Liver (tissue), 9 donors: Measurements from ENCODE around the gene ATP5F1B. TPM values are rescaled to one million over a fixed set of nuclear protein-coding genes. Genes with fewer than 3 reads are reported as not detected.

Experiments used
- DNase-seq: peaks from one replicate; pipeline ENCODE4 v3.0.0-alpha.2; 2017; ENCODE audit warnings: low spot score
- H3K27ac ChIP-seq, 2 donors: one replicate each; pipeline ENCODE4 v1.7.0; 2013; ENCODE audit warnings: inconsistent platforms in 2 of 2, low read length in 2 of 2, control low read depth in 1 of 2, low read depth in 1 of 2, mild to moderate bottlenecking in 1 of 2
- H3K27me3 ChIP-seq, 4 donors: one replicate each; pipeline versions ENCODE4 v1.6.1 to v1.7.0; 2013; ENCODE audit warnings: low read length in 3 of 4, inconsistent platforms in 1 of 4, mild to moderate bottlenecking in 1 of 4, moderate library complexity in 1 of 4; ENCODE audit not compliant: control insufficient read depth in 4 of 4, insufficient read depth in 4 of 4
- H3K36me3 ChIP-seq, 4 donors: one replicate each; pipeline versions ENCODE4 v1.6.1 to v1.7.0; 2013; ENCODE audit warnings: low read length in 3 of 4, mild to moderate bottlenecking in 3 of 4, low read depth in 1 of 4, moderate library complexity in 1 of 4; ENCODE audit not compliant: control insufficient read depth in 4 of 4, insufficient read depth in 3 of 4
- H3K4me1 ChIP-seq, 4 donors: one replicate each; pipeline versions ENCODE4 v1.6.1 to v1.7.0; 2013; ENCODE audit warnings: low read length in 3 of 4, mild to moderate bottlenecking in 3 of 4, moderate library complexity in 1 of 4; ENCODE audit not compliant: control insufficient read depth in 4 of 4, insufficient read depth in 4 of 4
- H3K4me3 ChIP-seq, 3 donors: one replicate each; pipeline versions ENCODE4 v1.6.1 to v1.7.0; 2013; ENCODE audit warnings: low read length in 3 of 3, control low read depth in 1 of 3, low read depth in 1 of 3, mild to moderate bottlenecking in 1 of 3
- H3K9ac ChIP-seq, 2 donors: one replicate each; pipeline ENCODE4 v1.7.0; 2013; ENCODE audit warnings: low read length in 2 of 2, mild to moderate bottlenecking in 2 of 2, moderate library complexity in 2 of 2, control low read depth in 1 of 2, low read depth in 1 of 2
- H3K9me3 ChIP-seq, 4 donors: one replicate each; pipeline versions ENCODE4 v1.6.1 to v1.7.0; 2013; ENCODE audit warnings: low read length in 3 of 4; ENCODE audit not compliant: control insufficient read depth in 4 of 4
- CTCF ChIP-seq: fragments of 150-350 bp; IDR thresholded peaks from 2 replicates; pipeline ENCODE4 v1.5.1; 2017; ENCODE audit warnings: improper control_type of control experiment, low read depth, low read length; ENCODE audit not compliant: missing input control
- EGR1 ChIP-seq, 2 donors: IDR thresholded peaks; 2 replicates each; pipeline ENCODE4 v1.6.1; 2016 to 2018; ENCODE audit warnings: antibody characterized with exemption in 2 of 2, low read depth in 2 of 2
- FOXA1 ChIP-seq: IDR thresholded peaks from 2 replicates; pipeline ENCODE4 v1.6.1; 2016; ENCODE audit warnings: antibody characterized with exemption
- FOXA2 ChIP-seq: IDR thresholded peaks from 2 replicates; pipeline ENCODE4 v1.6.1; 2016; ENCODE audit warnings: antibody characterized with exemption
- GABPA ChIP-seq, 2 donors: IDR thresholded peaks in 1 of 2; conservative IDR thresholded peaks in 1 of 2; 2 replicates each; pipeline ENCODE4 v1.6.1; 2016; ENCODE audit warnings: antibody characterized with exemption in 2 of 2, mild to moderate bottlenecking in 1 of 2, moderate library complexity in 1 of 2
- HNF4A ChIP-seq, 2 donors: conservative IDR thresholded peaks; 2 replicates each; pipeline ENCODE4 v1.6.1; 2016; ENCODE audit warnings: antibody characterized with exemption in 2 of 2, mild to moderate bottlenecking in 2 of 2
- JUND ChIP-seq, 2 donors: IDR thresholded peaks; 2 replicates each; pipeline ENCODE4 v1.6.1; 2016; ENCODE audit warnings: antibody characterized with exemption in 2 of 2
- MAX ChIP-seq: IDR thresholded peaks from 2 replicates; pipeline ENCODE4 v1.6.1; 2016; ENCODE audit warnings: antibody characterized with exemption
- NR2F2 ChIP-seq: IDR thresholded peaks from 2 replicates; pipeline ENCODE4 v1.6.1; 2016; ENCODE audit warnings: antibody characterized with exemption
- RAD21 ChIP-seq, 2 donors: IDR thresholded peaks; 2 replicates each; pipeline ENCODE4 v1.6.1; 2016; ENCODE audit warnings: antibody characterized with exemption in 2 of 2, mild to moderate bottlenecking in 2 of 2
- REST ChIP-seq: IDR thresholded peaks from 2 replicates; pipeline ENCODE4 v1.6.1; 2016; ENCODE audit warnings: antibody characterized with exemption, mild to moderate bottlenecking
- RXRA ChIP-seq, 2 donors: IDR thresholded peaks; 2 replicates each; pipeline ENCODE4 v1.6.1; 2017 to 2018; ENCODE audit warnings: antibody characterized with exemption in 2 of 2, mild to moderate bottlenecking in 1 of 2
- SP1 ChIP-seq: IDR thresholded peaks from 2 replicates; pipeline ENCODE4 v1.6.1; 2018; ENCODE audit warnings: antibody characterized with exemption, mild to moderate bottlenecking
- TAF1 ChIP-seq: conservative IDR thresholded peaks from 2 replicates; pipeline ENCODE4 v1.6.1; 2016; ENCODE audit warnings: antibody characterized with exemption, mild to moderate bottlenecking
- YY1 ChIP-seq: IDR thresholded peaks from 2 replicates; pipeline ENCODE4 v1.6.1; 2016; ENCODE audit warnings: antibody characterized with exemption, mild to moderate bottlenecking
- ZBTB33 ChIP-seq: IDR thresholded peaks from 2 replicates; pipeline ENCODE4 v1.6.1; 2016; ENCODE audit warnings: antibody characterized with exemption
- WGBS: extraction: QIAGEN DNeasy Blood & Tissue Kit; methylation state at CpG from one replicate; pipeline ENCODE4 v1.1.7; 2013; 5-methylcytosine and 5-hydroxymethylcytosine counted together
- polyA plus RNA-seq, 2 donors: library from polyadenylated mRNA; stranded (reverse) in 1 of 2; unstranded in 1 of 2; fragments of 200-250 nt in 1 of 2; fragments of >200 nt in 1 of 2; fragmentation: Nextera tagmentation in 1 of 2; extraction: Ambion mirVana in 1 of 2; gene quantifications; one replicate each; pipeline versions ENCODE4 v1.2.1 to v1.2.3, GENCODE V29; 2013 to 2015
- total RNA-seq, 2 donors: library from RNA; depleted of rRNA; stranded (reverse); fragments of >200 nt; gene quantifications; one replicate each; pipeline ENCODE4 v1.2.3, GENCODE V29; 2014
- donor health status: healthy.
- donor health status: healthy.
- donor health status: healthy.
- donor health status: healthy.
- donor health status: healthy.

ATP5F1B gene
- total and polyA plus RNA-seq, 4 donors, result 273 to 569 (median 438) TPM

- TF ChIP-seq HNF4A (conservative IDR thresholded peaks at IDR 0.05) (peak in 1 of 2 donors; percentile 2), TAF1 (peak; percentile 55), REST (peak; percentile 10), YY1 (peak; percentile 51), FOXA2 (no peak), JUND (IDR thresholded peaks at IDR 0.05) (peak in 1 of 2 donors; percentile 14), ZBTB33 (no peak), FOXA1 (peak; percentile 22), EGR1 (IDR thresholded peaks at IDR 0.05; ENCODE audit: low read depth in 2 of 2) (no peak), MAX (no peak), NR2F2 (no peak), RXRA (IDR thresholded peaks at IDR 0.05) (peak; percentile 41 to 56)
- Histone ChIP-seq H3K36me3 (peaks cover 10 to 26% (median 22%) of the 10 kb centered on the region in 4 donors), H3K4me3 (peak overlapping the region; percentile 76 to 81 (median 80)), H3K9me3 (no peaks in the 10 kb centered on the region), H3K9ac (peak overlapping the region; percentile 63 to 81), H3K27me3 (no peaks in the 10 kb centered on the region), H3K4me1 (peaks cover 11 to 63% (median 54%) of the 10 kb centered on the region in 4 donors), H3K27ac (peak overlapping the region; percentile 86 to 92)
- 2% methylated on average over 20 of the region's 20 CpGs for WGBS
- DNase-seq, result peak; percentile 92
These were observed 9.7 kb downstream of the ATP5F1B start for GRCh38 chr12:56635806-56636674.

- Histone ChIP-seq H3K27ac (peak overlapping the region; percentile 86 to 92), H3K9me3 (no peaks in the 10 kb centered on the region), H3K27me3 (no peaks in the 10 kb centered on the region), H3K4me3 (peak overlapping the region; percentile 76 to 81 (median 80)), H3K9ac (peak overlapping the region; percentile 52 to 63), H3K36me3 (peaks cover 10 to 22% (median 18%) of the 10 kb centered on the region in 4 donors), H3K4me1 (peaks cover 14 to 72% (median 61%) of the 10 kb centered on the region in 4 donors)
- peak; percentile 75 for DNase-seq
- WGBS, result 1% methylated on average over 47 of the region's 47 CpGs
- TF ChIP-seq RXRA (IDR thresholded peaks at IDR 0.05), result peak in 1 of 2 donors; percentile 2
- TF ChIP-seq RAD21 (IDR thresholded peaks at IDR 0.05), result peak in 1 of 2 donors; percentile 53
- TF ChIP-seq HNF4A (conservative IDR thresholded peaks at IDR 0.05), result peak in 1 of 2 donors; percentile 8
- no peak for TF ChIP-seq TAF1
- no peak for TF ChIP-seq ZBTB33
- TF ChIP-seq SP1, result no peak
- TF ChIP-seq FOXA2, result no peak
- peak; percentile 33 for TF ChIP-seq CTCF
- no peak for TF ChIP-seq EGR1 (IDR thresholded peaks at IDR 0.05; ENCODE audit: low read depth in 2 of 2)
- no peak for TF ChIP-seq GABPA (IDR thresholded peaks at IDR 0.05 in 1 of 2, conservative IDR thresholded peaks at IDR 0.05 in 1 of 2)
- peak; percentile 17 for TF ChIP-seq YY1
- TF ChIP-seq MAX, result no peak
These were observed 10.7 kb downstream of the ATP5F1B start for GRCh38 chr12:56634837-56635791.
